ENCODE results near the gene SPRYD4.

- TF ChIP-seq CTCF (IDR thresholded peaks at IDR 0.05) (no peak), POLR2A (IDR thresholded peaks at IDR 0.05) (no peak)
Observed at GRCh38 chr12:56420411-56420810, 48.0 kb upstream of the SPRYD4 start.
